Effector memory CD4-positive, alpha-beta T cell (primary cell): ENCODE measurements around the gene SLC9A5.

Experiments
- DNase-seq, 3 donors: peaks; one replicate each; pipeline ENCODE4 v3.0.0-alpha.2; 2020
- H3K27ac ChIP-seq: 2 replicates; pipeline ENCODE4 v1.7.0; 2013; ENCODE audit warnings: mild to moderate bottlenecking, low read length, moderate library complexity; ENCODE audit not compliant: insufficient read depth, poor library complexity, severe bottlenecking
- H3K27me3 ChIP-seq: replicated peaks from 2 replicates; pipeline ENCODE4 v1.7.0; 2013; ENCODE audit warnings: mild to moderate bottlenecking, low read length; ENCODE audit not compliant: insufficient read depth, control insufficient read depth, poor library complexity, severe bottlenecking
- H3K36me3 ChIP-seq: 2 replicates; pipeline ENCODE4 v1.7.0; 2013; ENCODE audit warnings: mild to moderate bottlenecking, low read length, moderate library complexity; ENCODE audit not compliant: control insufficient read depth, insufficient read depth
- H3K4me1 ChIP-seq: 2 replicates; pipeline ENCODE4 v1.7.0; 2013; ENCODE audit warnings: low read length, mild to moderate bottlenecking; ENCODE audit not compliant: control insufficient read depth, insufficient read depth, poor library complexity, severe bottlenecking
- H3K4me3 ChIP-seq: 2 replicates; pipeline ENCODE4 v1.7.0; 2013; ENCODE audit warnings: low read length, low read depth, mild to moderate bottlenecking; ENCODE audit not compliant: insufficient read depth, poor library complexity, severe bottlenecking
- H3K9me3 ChIP-seq: 2 replicates; pipeline ENCODE4 v1.7.0; 2013; ENCODE audit warnings: mild to moderate bottlenecking, low read length, moderate library complexity; ENCODE audit not compliant: control insufficient read depth

The SLC9A5 gene

GRCh38 chr16:67298277-67298676 is 49.5 kb downstream of the SLC9A5 start:
- Histone ChIP-seq H3K9me3 (no peaks in the 10 kb centered on the region), H3K27me3 (no peaks in the 10 kb centered on the region), H3K36me3 (no peaks in the 10 kb centered on the region), H3K27ac (no peak overlapping the region), H3K4me3 (no peak overlapping the region), H3K4me1 (no peaks in the 10 kb centered on the region)
- no peak for DNase-seq

- no peaks in the 10 kb centered on the region for H3K36me3 ChIP-seq
- DNase-seq = no peak
- H3K4me1 ChIP-seq = no peaks in the 10 kb centered on the region
- no peak overlapping the region for H3K27ac ChIP-seq
- H3K9me3 ChIP-seq = no peaks in the 10 kb centered on the region
- no peaks in the 10 kb centered on the region for H3K27me3 ChIP-seq
- H3K4me3 ChIP-seq = no peak overlapping the region
Measured at GRCh38 chr16:67299269-67299668, 50.5 kb downstream of the SLC9A5 start.

GRCh38 chr16:67301080-67301782 is 52.5 kb downstream of the SLC9A5 start:
- Histone ChIP-seq H3K4me3 (no peak overlapping the region), H3K27ac (no peak overlapping the region), H3K36me3 (no peaks in the 10 kb centered on the region), H3K4me1 (no peaks in the 10 kb centered on the region), H3K27me3 (no peaks in the 10 kb centered on the region), H3K9me3 (no peaks in the 10 kb centered on the region)
- DNase-seq = no peak

GRCh38 chr16:67302076-67302475 is 53.3 kb downstream of the SLC9A5 start:
- H3K27ac ChIP-seq = no peak overlapping the region
- H3K27me3 ChIP-seq = no peaks in the 10 kb centered on the region
- no peaks in the 10 kb centered on the region for H3K4me1 ChIP-seq
- no peak for DNase-seq
- H3K36me3 ChIP-seq = no peaks in the 10 kb centered on the region
- no peak overlapping the region for H3K4me3 ChIP-seq
- H3K9me3 ChIP-seq = no peaks in the 10 kb centered on the region

GRCh38 chr16:67302970-67303369 is 54.2 kb downstream of the SLC9A5 start:
- DNase-seq = no peak
- H3K27me3 ChIP-seq = no peaks in the 10 kb centered on the region
- no peak overlapping the region for H3K4me3 ChIP-seq
- H3K4me1 ChIP-seq = no peaks in the 10 kb centered on the region
- H3K9me3 ChIP-seq = no peaks in the 10 kb centered on the region
- no peak overlapping the region for H3K27ac ChIP-seq
- H3K36me3 ChIP-seq = no peaks in the 10 kb centered on the region

- H3K27ac ChIP-seq = no peak overlapping the region
- no peak overlapping the region for H3K4me3 ChIP-seq
- DNase-seq = no peak
- H3K9me3 ChIP-seq = no peaks in the 10 kb centered on the region
- H3K36me3 ChIP-seq = no peaks in the 10 kb centered on the region
- no peaks in the 10 kb centered on the region for H3K27me3 ChIP-seq
- no peaks in the 10 kb centered on the region for H3K4me1 ChIP-seq
Measured at GRCh38 chr16:67304020-67304419, 55.2 kb downstream of the SLC9A5 start.

GRCh38 chr16:67305216-67306071 is 56.7 kb downstream of the SLC9A5 start:
- Histone ChIP-seq H3K4me3 (no peak overlapping the region), H3K27ac (no peak overlapping the region), H3K4me1 (no peaks in the 10 kb centered on the region), H3K36me3 (no peaks in the 10 kb centered on the region), H3K27me3 (no peaks in the 10 kb centered on the region), H3K9me3 (no peaks in the 10 kb centered on the region)
- no peak for DNase-seq

- no peaks in the 10 kb centered on the region for H3K27me3 ChIP-seq
- H3K36me3 ChIP-seq = no peaks in the 10 kb centered on the region
- no peak overlapping the region for H3K27ac ChIP-seq
- H3K9me3 ChIP-seq = no peaks in the 10 kb centered on the region
- no peaks in the 10 kb centered on the region for H3K4me1 ChIP-seq
- H3K4me3 ChIP-seq = no peak overlapping the region
- no peak for DNase-seq
Measured at GRCh38 chr16:67310561-67310960, 61.8 kb downstream of the SLC9A5 start.

- Histone ChIP-seq H3K9me3 (no peaks in the 10 kb centered on the region), H3K36me3 (no peaks in the 10 kb centered on the region), H3K4me3 (no peak overlapping the region), H3K4me1 (no peaks in the 10 kb centered on the region), H3K27ac (no peak overlapping the region), H3K27me3 (no peaks in the 10 kb centered on the region)
- no peak for DNase-seq
Measured at GRCh38 chr16:67311607-67312488, 63.1 kb downstream of the SLC9A5 start.
